ENCODE data around the gene LSS.
"Not testable (repeated sequence)": the region's sequence is repeated elsewhere in the genome, so short reads cannot be mapped to it uniquely, and the experiment has no call there.

- TF ChIP-seq EP300 (IDR thresholded peaks at IDR 0.05; ENCODE audit: low read depth); CTCF (IDR thresholded peaks at IDR 0.05): not testable (repeated sequence)
These were observed 58.0 kb downstream of the LSS start for GRCh38 chr21:46170436-46171193.

Measured in transverse colon (tissue), 3 donors.